ENCODE results near the gene SKA2. TPM values are rescaled to one million over a fixed set of nuclear protein-coding genes. Genes with fewer than 3 reads are reported as not detected.

SKA2 gene
- total and polyA plus RNA-seq, 9 of the 15 experiments (the other 6 are each of a cell fraction or from before 2014, with no cell fraction given): 58.1 to 183 (median 133) TPM

DNA sequence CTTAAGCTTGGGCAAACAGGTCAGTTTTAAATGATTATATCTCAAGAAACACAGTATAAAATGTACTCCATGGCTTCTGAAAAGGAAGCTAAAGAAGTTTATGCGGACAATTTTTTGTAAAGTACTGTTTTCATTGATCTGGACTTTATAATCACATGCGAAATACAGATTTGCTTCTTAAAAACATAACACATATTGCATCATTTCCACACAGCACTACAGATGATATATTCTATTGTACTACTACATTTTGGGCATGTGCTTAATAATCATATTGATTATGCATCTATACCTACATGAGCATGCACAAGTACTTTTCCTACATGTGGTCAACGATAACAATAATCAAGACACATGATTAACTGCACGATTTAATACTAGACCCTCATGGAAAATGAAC lies 70.8 kb downstream of the SKA2 start:
- intact Hi-C loops (cut with micrococcal nuclease) (no loop called here), in situ Hi-C loops (cut with MboI) (no loop called here)
- no peaks in the 10 kb centered on the region; a peak in 1 of 5 replicates for H3K4me1 ChIP-seq (replicated peaks in 1 of 2; ENCODE audit: control insufficient read depth in 2 of 2, insufficient read depth in 2 of 2, low read length in 2 of 2)
- H3K36me3 ChIP-seq (ENCODE audit: control insufficient read depth, insufficient read depth, low read length): peaks cover 68% of the 10 kb centered on the region
- H3K4me3 ChIP-seq: no peak overlapping the region
- WGBS (ENCODE audit: insufficient coverage, low coverage, missing lambda C conversion rate): 87% methylated on average over 4 of the region's 4 CpGs
- H3K9me1 ChIP-seq (ENCODE audit: control insufficient read depth, insufficient read depth, low read length): no peaks in the 10 kb centered on the region
- H2AFZ ChIP-seq (ENCODE audit: low read depth, low read length): no peak overlapping the region
- no peaks in the 10 kb centered on the region for H4K20me1 ChIP-seq (replicated peaks; ENCODE audit: control insufficient read depth, insufficient read depth, low read length)
- POLR2A ChIA-PET: interaction anchor here (1.0 kb wide), 1 partner anchor 20 kb away, joined by 4 read pairs; no protein-coding TSS in a partner anchor
- H3K9me3 ChIP-seq (replicated peaks; ENCODE audit: control insufficient read depth, insufficient read depth, low read depth, low read length): no peaks in the 10 kb centered on the region
- ATAC-seq (no peak), FAIRE-seq (no peak), DNase-seq (ENCODE audit: extremely low read depth in 1 of 4, low spot score in 3 of 4) (no peak)
- no peak overlapping the region for H3K9ac ChIP-seq (ENCODE audit: insufficient read depth in 1 of 2, low read depth in 2 of 2, low read length in 2 of 2)
- CTCF ChIA-PET (ENCODE audit: low intra/inter-chr PET ratio): no interaction called here
- H3K4me2 ChIP-seq (ENCODE audit: insufficient read depth, low read length): no peak overlapping the region
- no peak overlapping the region for H3K27ac ChIP-seq (ENCODE audit: extremely low read depth, low read depth, low read length)
- H3K27me3 ChIP-seq (ENCODE audit: control insufficient read depth in 2 of 2, insufficient read depth in 2 of 2, low read length in 2 of 2): no peaks in the 10 kb centered on the region
- BruUV-seq (replicated peaks): no TSS peak
- no peaks in the 10 kb centered on the region for H3K79me2 ChIP-seq (ENCODE audit: control insufficient read depth, insufficient read depth, low read length)
- TF ChIP-seq HDGF (IDR thresholded peaks at IDR 0.05) (no peak), PRMT5 (CRISPR knock-in tag; IDR thresholded peaks at IDR 0.05) (no peak), HNRNPUL1 (IDR thresholded peaks at IDR 0.05; ENCODE audit: low read length) (no peak), TAF1 (IDR thresholded peaks at IDR 0.05; ENCODE audit: control insufficient read depth, extremely low read depth, insufficient read depth, low read length, severe bottlenecking) (no peak), LARP7 (IDR thresholded peaks at IDR 0.05) (no peak), CEBPB (tag; IDR thresholded peaks at IDR 0.05) (peak; percentile 32; the same call in 1 of the 2 replicates), TAF7 (tag; IDR thresholded peaks at IDR 0.05) (no peak), ZNF133 (CRISPR knock-in tag; IDR thresholded peaks at IDR 0.05) (no peak), ZNF785 (CRISPR knock-in tag; IDR thresholded peaks at IDR 0.05) (no peak)
- TF ChIP-seq, protein P1, sequence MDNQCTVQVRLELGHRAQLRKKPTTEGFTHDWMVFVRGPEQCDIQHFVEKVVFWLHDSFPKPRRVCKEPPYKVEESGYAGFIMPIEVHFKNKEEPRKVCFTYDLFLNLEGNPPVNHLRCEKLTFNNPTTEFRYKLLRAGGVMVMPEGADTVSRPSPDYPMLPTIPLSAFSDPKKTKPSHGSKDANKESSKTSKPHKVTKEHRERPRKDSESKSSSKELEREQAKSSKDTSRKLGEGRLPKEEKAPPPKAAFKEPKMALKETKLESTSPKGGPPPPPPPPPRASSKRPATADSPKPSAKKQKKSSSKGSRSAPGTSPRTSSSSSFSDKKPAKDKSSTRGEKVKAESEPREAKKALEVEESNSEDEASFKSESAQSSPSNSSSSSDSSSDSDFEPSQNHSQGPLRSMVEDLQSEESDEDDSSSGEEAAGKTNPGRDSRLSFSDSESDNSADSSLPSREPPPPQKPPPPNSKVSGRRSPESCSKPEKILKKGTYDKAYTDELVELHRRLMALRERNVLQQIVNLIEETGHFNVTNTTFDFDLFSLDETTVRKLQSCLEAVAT (IDR thresholded peaks at IDR 0.05): no peak
- TF ChIP-seq, protein P2, sequence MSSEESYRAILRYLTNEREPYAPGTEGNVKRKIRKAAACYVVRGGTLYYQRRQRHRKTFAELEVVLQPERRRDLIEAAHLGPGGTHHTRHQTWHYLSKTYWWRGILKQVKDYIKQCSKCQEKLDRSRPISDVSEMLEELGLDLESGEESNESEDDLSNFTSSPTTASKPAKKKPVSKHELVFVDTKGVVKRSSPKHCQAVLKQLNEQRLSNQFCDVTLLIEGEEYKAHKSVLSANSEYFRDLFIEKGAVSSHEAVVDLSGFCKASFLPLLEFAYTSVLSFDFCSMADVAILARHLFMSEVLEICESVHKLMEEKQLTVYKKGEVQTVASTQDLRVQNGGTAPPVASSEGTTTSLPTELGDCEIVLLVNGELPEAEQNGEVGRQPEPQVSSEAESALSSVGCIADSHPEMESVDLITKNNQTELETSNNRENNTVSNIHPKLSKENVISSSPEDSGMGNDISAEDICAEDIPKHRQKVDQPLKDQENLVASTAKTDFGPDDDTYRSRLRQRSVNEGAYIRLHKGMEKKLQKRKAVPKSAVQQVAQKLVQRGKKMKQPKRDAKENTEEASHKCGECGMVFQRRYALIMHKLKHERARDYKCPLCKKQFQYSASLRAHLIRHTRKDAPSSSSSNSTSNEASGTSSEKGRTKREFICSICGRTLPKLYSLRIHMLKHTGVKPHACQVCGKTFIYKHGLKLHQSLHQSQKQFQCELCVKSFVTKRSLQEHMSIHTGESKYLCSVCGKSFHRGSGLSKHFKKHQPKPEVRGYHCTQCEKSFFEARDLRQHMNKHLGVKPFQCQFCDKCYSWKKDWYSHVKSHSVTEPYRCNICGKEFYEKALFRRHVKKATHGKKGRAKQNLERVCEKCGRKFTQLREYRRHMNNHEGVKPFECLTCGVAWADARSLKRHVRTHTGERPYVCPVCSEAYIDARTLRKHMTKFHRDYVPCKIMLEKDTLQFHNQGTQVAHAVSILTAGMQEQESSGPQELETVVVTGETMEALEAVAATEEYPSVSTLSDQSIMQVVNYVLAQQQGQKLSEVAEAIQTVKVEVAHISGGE (CRISPR knock-in tag; IDR thresholded peaks at IDR 0.05): 0 out of 6 replicates have a peak, but pooled peaks of 1 of the 3 experiments have one; percentile 16
- TF ChIP-seq, protein P3, sequence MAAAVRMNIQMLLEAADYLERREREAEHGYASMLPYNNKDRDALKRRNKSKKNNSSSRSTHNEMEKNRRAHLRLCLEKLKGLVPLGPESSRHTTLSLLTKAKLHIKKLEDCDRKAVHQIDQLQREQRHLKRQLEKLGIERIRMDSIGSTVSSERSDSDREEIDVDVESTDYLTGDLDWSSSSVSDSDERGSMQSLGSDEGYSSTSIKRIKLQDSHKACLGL (CRISPR knock-in tag; IDR thresholded peaks at IDR 0.05; ENCODE audit: borderline replicate concordance, poor library complexity, severe bottlenecking): no peak
- TF ChIP-seq, protein P4, sequence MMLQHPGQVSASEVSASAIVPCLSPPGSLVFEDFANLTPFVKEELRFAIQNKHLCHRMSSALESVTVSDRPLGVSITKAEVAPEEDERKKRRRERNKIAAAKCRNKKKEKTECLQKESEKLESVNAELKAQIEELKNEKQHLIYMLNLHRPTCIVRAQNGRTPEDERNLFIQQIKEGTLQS (IDR thresholded peaks at IDR 0.05): peak; percentile 54; the same call in 1 of the 2 replicates
- TF ChIP-seq, protein P4 (CRISPR knock-in tag; conservative IDR thresholded peaks at IDR 0.05): no peak
- TF ChIP-seq, protein P5, sequence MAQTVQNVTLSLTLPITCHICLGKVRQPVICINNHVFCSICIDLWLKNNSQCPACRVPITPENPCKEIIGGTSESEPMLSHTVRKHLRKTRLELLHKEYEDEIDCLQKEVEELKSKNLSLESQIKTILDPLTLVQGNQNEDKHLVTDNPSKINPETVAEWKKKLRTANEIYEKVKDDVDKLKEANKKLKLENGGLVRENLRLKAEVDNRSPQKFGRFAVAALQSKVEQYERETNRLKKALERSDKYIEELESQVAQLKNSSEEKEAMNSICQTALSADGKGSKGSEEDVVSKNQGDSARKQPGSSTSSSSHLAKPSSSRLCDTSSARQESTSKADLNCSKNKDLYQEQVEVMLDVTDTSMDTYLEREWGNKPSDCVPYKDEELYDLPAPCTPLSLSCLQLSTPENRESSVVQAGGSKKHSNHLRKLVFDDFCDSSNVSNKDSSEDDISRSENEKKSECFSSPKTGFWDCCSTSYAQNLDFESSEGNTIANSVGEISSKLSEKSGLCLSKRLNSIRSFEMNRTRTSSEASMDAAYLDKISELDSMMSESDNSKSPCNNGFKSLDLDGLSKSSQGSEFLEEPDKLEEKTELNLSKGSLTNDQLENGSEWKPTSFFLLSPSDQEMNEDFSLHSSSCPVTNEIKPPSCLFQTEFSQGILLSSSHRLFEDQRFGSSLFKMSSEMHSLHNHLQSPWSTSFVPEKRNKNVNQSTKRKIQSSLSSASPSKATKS (CRISPR knock-in tag; IDR thresholded peaks at IDR 0.05): no peak

Measured in K562 (cell line).